NCI-H1092 (cell line): ENCODE results near the gene POU3F3.

ENCODE experiments used
- DNase-seq: peaks from one replicate; lab custom pipeline; 2025; lab: John Stamatoyannopoulos, UW

The POU3F3 gene

DNA sequence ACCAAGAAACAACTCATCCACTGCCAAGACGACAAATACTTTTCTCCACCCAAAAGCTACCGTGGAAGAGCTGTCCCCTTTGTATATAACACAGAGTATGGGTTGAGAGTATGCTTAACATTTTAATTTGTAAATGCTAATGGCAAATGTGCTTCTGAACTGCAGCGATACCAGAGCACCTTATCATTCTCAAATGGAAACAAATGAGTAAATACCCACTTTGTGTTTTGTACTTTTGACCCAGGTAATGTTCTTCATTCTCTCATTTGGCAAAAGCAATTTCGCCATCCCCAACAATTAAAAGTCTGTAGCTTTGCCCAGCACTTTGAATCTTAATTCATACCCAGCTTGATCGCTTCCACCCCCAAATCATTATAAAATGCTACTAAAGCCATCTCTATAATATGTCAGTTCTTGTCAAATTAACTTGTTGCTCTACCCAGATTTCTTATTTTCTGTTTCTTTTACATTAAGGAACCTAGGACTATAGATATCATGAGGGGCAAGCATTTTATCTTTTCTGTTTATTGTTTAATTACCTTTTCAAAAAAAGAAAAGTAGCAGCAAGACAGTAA lies 6.2 kb upstream of the POU3F3 start:
- no peak for DNase-seq

GRCh38 chr2:104848526-104848925 lies 5.4 kb upstream of the POU3F3 start:
- DNase-seq, result no peak

GRCh38 chr2:104849101-104849500 lies 4.8 kb upstream of the POU3F3 start:
- DNase-seq, result no peak

DNA sequence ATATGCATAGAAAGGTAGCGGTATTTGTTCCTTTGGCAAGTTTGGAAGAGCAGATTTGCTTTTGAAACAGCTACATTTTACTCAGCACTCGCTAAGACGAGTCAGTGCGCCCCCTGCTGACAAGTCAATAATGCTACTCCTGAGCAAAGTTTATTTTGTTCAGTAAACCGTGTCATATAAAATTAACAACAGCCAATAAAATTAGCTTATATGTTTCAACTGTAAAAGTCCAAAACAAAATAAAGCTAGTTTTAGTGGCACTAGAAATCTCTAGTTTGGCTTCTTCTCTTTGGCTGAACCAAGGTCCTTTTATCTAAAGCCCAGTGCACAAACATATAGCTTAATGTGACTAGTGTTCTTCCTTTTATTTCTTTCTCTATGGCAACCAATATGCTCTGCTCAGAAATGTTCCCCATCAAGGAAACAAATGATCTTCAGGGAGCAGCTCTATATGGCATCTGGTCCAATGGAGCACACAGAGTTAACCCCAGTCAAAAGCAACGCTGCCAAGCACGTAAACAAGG lies 4.2 kb upstream of the POU3F3 start:
- peak; percentile 32 for DNase-seq

DNA sequence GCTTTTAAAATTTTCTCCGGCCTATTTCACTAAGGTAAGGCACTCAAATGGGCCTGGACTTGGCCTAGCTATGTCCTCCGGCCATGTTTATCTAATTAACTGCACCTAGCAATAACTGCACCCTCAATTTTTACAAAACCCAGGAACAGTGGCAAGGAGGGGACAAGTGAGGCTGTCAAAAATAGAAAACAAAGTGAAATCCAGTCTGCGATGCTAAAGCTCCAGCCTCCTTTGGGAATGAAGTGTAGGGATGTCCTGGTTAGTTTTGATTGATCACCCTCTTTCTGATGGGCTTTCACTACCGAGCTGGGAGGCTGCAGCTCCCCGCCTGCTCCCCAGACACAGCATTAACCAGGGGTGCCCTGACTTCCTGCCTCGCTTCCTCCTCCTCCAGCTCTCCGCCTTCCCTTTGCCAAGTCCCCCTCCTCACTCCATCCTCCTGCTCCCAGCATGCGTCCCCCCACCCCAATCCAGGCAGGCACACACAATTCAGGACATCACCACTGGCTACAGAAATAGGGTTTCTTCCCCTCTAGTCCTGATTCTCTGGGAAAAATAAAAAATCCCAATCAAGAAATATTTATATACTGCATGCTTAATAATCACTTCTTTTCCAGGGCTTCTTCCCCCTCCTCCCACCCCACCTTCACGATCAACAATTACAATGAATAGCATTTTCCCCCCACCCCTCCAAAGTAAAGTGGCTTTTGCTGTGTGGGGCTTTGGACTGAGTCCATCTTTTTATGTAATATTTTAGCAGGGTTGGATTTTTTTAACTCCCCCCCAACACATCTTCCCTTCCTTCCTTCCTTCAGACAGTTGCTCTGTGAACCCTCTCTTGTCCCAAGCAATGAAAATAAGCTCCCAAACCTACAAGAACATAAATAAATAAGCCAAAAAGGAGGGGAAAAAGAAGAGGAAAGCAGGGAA lies 3.3 kb upstream of the POU3F3 start:
- no peak for DNase-seq

GRCh38 chr2:104851291-104852089 lies 2.4 kb upstream of the POU3F3 start:
- no peak for DNase-seq

- DNase-seq, result no peak
Observed at GRCh38 chr2:104852090-104852666, 1.7 kb upstream of the POU3F3 start.

GRCh38 chr2:104854498-104855220 lies 744 bp downstream of the POU3F3 start:
- no peak for DNase-seq

DNA sequence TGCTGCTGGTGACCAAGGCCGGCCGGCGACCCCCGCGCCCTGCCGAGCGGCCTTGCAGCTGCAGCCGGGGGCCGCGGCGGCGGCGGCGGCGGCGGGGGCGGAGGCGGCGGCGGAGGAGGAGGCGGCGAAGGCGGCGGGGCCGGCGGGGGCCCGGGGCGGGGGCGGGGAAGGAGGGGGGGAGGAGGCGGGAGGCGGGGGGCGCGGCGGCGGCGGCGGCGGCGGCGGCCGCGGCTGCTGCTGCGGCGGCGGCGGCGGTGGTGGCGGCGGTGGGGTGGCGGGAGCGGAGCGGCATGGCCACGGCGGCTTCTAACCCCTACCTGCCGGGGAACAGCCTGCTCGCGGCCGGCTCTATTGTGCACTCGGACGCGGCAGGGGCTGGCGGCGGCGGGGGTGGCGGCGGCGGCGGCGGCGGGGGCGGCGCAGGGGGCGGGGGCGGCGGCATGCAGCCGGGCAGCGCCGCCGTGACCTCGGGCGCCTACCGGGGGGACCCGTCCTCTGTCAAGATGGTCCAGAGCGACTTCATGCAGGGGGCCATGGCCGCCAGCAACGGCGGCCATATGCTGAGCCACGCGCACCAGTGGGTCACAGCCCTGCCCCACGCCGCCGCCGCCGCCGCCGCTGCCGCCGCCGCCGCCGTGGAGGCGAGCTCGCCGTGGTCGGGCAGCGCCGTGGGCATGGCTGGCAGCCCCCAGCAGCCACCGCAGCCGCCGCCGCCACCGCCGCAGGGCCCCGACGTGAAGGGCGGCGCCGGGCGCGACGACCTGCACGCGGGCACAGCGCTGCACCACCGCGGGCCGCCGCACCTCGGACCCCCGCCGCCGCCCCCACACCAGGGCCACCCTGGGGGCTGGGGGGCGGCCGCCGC lies 1.5 kb downstream of the POU3F3 start:
- no peak for DNase-seq

DNA sequence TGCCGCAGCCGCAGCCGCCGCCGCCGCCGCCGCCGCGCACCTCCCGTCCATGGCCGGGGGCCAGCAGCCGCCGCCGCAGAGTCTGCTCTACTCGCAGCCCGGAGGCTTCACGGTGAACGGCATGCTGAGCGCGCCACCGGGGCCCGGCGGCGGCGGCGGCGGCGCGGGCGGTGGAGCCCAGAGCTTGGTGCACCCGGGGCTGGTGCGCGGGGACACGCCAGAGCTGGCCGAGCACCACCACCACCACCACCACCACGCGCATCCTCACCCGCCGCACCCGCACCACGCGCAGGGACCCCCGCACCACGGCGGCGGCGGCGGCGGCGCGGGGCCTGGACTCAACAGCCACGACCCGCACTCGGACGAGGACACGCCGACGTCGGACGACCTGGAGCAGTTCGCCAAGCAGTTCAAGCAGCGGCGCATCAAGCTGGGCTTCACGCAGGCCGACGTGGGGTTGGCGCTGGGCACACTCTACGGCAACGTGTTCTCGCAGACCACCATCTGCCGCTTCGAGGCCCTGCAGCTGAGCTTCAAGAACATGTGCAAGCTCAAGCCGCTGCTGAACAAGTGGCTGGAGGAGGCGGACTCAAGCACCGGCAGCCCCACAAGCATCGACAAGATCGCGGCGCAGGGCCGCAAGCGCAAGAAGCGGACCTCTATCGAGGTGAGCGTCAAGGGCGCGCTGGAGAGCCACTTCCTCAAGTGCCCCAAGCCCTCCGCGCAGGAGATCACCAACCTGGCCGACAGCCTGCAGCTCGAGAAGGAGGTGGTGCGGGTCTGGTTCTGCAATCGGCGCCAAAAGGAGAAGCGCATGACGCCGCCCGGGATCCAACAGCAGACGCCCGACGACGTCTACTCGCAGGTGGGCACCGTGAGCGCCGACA lies 2.4 kb downstream of the POU3F3 start:
- DNase-seq, result no peak

DNA sequence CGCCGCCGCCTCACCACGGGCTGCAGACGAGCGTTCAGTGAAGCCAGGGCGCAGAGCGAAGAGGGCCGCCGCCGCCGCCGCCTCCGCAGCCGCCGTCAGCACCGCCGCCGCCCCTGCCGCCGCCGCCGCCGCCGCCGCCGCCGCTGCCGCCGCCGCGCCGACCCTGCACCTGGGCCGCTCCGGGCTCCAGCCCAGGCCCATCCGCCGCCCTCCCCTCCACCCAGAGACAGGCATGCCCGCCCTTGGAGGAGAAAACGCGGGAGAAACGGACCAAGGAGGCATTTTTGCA lies 3.0 kb downstream of the POU3F3 start:
- no peak for DNase-seq

DNA sequence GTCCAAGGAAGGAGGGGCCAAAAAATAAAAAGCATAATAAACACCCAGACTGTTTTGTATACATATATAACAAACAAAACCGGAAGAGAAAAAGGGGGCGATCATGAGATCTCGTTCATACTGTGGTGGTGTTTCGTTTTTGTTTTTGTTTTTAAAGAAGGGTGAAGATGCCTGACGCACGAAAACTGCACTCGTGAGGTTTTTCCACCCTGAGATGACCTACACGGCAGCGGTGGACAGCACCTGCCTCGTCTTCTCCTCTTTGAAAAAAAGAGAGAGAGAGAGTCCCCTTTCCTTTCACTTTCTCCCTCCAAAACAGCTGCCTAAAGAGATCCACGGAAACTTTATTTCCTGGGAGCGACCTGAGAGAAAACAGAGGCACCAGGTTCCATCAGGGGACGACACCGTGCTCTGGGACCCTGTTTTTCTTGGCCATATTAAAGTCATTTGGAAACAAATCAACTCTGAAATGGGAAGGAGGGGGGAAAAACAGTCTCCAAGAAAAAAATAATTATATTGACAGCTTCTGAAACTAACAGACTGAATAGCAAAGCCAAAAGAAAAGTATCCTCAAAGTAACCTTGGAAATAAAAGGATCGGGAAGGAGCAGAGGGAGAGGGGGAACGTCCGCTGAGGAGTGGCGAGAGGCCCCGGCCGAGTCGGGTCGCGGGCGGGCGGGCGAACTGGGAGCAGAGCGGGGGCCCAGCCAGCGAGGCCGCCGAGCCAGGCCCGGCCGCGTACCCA lies 3.5 kb downstream of the POU3F3 start:
- DNase-seq, result no peak

DNA sequence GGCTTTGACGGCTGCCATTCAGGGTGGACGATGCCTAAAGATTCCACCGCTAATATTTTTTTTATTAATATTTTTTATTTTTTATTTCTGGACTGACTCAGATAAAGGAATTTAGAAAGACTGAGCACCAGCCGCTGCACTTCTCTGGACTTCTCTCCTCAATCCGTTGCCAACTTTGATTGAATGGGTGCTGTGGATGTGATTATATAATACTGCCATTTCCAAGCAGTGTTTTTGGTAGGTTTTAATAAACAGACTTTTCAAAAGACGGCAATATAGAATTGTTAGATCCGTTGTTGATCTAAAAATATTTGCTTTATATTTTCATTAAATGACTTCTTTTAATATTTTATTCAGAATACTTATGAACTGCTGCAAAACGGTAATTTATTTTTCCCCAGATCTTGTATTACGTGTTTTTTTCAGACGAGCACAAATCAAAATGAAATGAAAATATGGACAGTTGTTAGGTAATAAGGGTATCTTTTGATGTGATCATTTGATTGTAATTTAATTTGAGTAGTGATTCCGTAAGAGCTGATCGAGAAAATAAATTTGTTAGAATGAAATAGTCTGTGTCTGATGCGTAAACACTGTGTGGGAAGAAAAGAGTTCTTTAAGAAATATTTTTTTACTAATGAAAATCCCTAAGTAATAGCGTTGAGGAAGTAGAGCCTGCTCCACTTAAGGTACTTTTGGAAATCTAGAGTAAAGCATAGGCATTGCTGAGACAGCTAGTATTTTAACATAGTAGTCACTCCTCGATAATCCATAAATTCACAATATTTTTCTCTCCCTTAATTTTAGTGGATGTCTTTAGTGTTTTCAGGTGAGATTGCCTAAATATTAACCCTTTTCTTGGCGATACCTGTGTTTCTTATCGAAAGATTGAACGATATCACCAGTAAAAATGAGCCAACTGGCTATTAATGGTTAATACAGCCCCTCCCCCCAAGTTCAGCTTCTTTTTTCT lies 4.4 kb downstream of the POU3F3 start:
- no peak for DNase-seq

DNA sequence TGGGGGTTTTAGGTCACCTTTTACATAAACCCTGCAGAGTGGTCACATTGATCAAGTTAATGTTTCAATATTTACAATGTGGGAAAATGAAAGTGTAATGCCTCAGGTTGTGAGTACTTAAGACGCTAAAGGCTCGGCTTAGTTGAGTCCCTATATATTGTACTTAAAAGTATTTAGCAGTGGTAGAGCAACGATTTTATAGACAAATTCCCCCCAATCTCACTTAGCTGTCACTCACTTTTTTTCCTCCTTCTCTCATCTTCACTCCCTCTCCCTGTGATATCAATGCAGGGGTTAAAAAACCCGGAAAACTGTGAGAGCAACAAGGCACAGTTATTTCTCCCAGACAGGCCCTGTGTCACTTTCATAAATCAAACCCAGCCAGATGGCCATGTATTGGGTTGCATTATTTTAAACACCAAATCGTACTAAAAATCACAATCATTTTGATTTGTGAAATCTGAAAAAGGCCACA lies 5.4 kb downstream of the POU3F3 start:
- no peak for DNase-seq

DNA sequence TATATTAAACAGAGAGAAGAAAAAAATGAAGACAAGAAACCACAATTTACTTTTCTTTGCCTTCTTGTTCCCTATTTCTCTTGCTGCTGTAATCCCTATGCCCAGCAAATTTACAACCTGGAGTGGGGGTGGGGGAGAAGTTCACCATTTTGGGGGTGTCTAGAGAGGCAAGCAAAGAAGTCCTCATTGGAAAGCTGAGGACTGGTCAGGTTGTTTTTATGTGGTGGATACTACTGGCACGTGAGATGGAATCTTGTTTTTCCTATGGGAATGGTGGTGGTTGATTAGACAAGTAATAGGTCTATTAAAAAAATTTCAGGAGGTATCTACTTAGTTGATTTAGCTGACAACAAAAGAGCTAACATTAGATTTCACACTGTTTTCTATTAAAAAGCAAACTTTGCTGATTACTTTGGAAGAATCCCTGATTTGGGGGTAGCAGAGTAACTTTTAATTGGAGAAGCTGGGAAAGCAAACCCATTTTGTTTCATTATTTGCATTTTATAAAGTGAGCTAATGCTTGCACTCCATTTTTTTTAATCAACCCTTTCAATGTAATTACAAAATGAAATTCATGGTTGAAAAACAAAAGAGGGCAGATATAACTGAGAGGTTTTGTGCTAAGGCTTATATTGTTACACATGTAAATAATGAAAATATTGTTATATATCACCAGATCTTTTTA lies 6.0 kb downstream of the POU3F3 start:
- no peak for DNase-seq

GRCh38 chr2:104860451-104860790 lies 6.5 kb downstream of the POU3F3 start:
- DNase-seq, result no peak
